HCT116 (cell line): ENCODE results near the gene LRCH1.

Experiments
- EZH2phosphoT487 ChIP-seq: fragments of 200-600 bp; IDR thresholded peaks from 2 replicates; pipeline ENCODE4 v1.6.1; 2018; ENCODE audit warnings: antibody characterized with exemption, borderline replicate concordance
- JUND ChIP-seq: IDR thresholded peaks from 2 replicates; pipeline ENCODE4 v1.6.1; 2012
- POLR2A ChIP-seq: IDR thresholded peaks from 2 replicates; pipeline ENCODE4 v1.7.0; 2011; ENCODE audit warnings: borderline replicate concordance; ENCODE audit not compliant: insufficient read depth, insufficient read length; ENCODE audit errors: extremely low read depth
- POLR2AphosphoS5 ChIP-seq: IDR thresholded peaks from 2 replicates; pipeline ENCODE4 v1.6.1; 2011; ENCODE audit warnings: mild to moderate bottlenecking, low read depth, low read length, moderate library complexity
- TF ChIP-seq, protein P1 (sequence below), 3 experiments: fragments of 200-600 bp in 1 of 3; sonication (generic) in 1 of 3; IDR thresholded peaks in 2 of 3; conservative IDR thresholded peaks in 1 of 3; 2 replicates each; pipeline ENCODE4 v1.5.1; 2012 to 2017; ENCODE audit warnings: low read depth in 2 of 3, low read length in 2 of 3, antibody characterized with exemption in 1 of 3, borderline replicate concordance in 1 of 3, control low read depth in 1 of 3, mild to moderate bottlenecking in 1 of 3, mixed read lengths in 1 of 3, mixed run types in 1 of 3, moderate library complexity in 1 of 3; ENCODE audit not compliant: insufficient read depth in 1 of 3

DNA sequence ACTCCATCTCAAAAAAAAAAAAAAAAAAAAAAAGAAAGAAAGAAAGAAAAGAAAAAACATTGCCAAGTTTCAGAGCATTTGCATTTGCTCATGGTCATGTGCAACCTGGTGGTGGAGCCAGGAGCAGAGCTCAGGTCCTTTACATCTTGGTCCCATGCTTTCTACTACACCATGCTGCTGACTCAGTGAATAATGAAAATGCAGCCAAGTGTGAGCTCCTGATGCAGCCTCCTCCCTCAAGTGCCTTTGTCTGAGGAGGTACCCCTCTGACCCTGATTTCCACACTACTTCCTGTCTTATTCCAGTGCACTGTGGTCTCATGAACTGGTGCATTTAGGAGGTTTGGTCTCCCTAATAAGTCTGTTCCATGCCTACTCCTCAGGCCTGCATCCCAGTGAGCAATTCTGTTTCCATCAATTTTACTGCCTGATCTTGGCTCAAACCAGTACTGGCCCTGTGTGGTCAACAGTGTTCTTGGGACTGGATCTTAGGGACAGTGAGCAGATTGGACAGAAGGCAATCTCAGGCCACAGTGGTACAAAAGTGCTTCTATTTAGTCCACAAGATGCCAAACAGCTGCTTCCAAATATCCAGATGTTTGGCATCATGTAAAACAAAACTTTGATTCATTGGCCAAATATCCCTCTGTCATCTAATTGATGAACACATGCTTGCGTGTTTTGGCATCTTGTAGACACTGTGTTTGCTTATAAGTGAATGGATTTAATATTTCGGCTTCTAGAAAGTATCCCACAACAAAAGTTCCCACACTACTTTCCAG, 28.8 kb upstream of the LRCH1 start:
- TF ChIP-seq POLR2A, result no peak
- TF ChIP-seq EZH2phosphoT487, result no peak
- no peak for TF ChIP-seq POLR2AphosphoS5
- TF ChIP-seq, protein P1, sequence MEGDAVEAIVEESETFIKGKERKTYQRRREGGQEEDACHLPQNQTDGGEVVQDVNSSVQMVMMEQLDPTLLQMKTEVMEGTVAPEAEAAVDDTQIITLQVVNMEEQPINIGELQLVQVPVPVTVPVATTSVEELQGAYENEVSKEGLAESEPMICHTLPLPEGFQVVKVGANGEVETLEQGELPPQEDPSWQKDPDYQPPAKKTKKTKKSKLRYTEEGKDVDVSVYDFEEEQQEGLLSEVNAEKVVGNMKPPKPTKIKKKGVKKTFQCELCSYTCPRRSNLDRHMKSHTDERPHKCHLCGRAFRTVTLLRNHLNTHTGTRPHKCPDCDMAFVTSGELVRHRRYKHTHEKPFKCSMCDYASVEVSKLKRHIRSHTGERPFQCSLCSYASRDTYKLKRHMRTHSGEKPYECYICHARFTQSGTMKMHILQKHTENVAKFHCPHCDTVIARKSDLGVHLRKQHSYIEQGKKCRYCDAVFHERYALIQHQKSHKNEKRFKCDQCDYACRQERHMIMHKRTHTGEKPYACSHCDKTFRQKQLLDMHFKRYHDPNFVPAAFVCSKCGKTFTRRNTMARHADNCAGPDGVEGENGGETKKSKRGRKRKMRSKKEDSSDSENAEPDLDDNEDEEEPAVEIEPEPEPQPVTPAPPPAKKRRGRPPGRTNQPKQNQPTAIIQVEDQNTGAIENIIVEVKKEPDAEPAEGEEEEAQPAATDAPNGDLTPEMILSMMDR (IDR thresholded peaks at IDR 0.05 in 2 of 3, conservative IDR thresholded peaks at IDR 0.05 in 1 of 3; ENCODE audit: borderline replicate concordance in 1 of 3, insufficient read depth in 1 of 3, low read depth in 2 of 3, low read length in 2 of 3), result no peak
- TF ChIP-seq JUND, result no peak
